Mucosa of descending colon (tissue), 3 donors: ENCODE results near the gene SHANK3. TPM values are rescaled to one million over a fixed set of nuclear protein-coding genes. Genes with fewer than 3 reads are reported as not detected.

ENCODE experiments used
- ATAC-seq: fragments of 200-7000 bp; cut with Tn5 transposase; one replicate; pipeline ENCODE4 v1.9.1; 2020; ENCODE audit warnings: mild to moderate bottlenecking, moderate library complexity
- DNase-seq, 3 donors: peaks; one replicate each; pipeline ENCODE4 v3.0.0-alpha.2; 2020
- H3K36me3 ChIP-seq: fragments of 200-600 bp; one replicate; pipeline ENCODE4 v1.8.0; 2021; ENCODE audit warnings: low read depth, mild to moderate bottlenecking
- H3K4me1 ChIP-seq: fragments of 200-600 bp; one replicate; pipeline ENCODE4 v1.8.0; 2021; ENCODE audit warnings: low read depth, mild to moderate bottlenecking
- H3K4me3 ChIP-seq: fragments of 200-600 bp; one replicate; pipeline ENCODE4 v1.8.0; 2021; ENCODE audit warnings: mild to moderate bottlenecking
- H3K9me3 ChIP-seq: fragments of 200-600 bp; one replicate; pipeline ENCODE4 v1.8.0; 2021; ENCODE audit warnings: mild to moderate bottlenecking
- CTCF ChIP-seq: fragments of 200-600 bp; IDR thresholded peaks from one replicate; pipeline ENCODE4 v1.8.0; 2022; ENCODE audit warnings: antibody characterized with exemption, mild to moderate bottlenecking
- intact Hi-C, 2 donors: fragments of 100-400 bp; cut with DNase I in 1 of 2; cut with micrococcal nuclease in 1 of 2; formaldehyde crosslinking; loops; one replicate each; pipeline versions ENCODE4 v1.11.0 to v1.11.1; 2022; cut with DNase I, micrococcal nuclease
- total RNA-seq, 3 donors: library from RNA; stranded (reverse); fragmentation: NEBNext Ultra II Directional in 2 of 3; extraction: Animal tissue kit (Norgen Biotek cat#: 25700) in 2 of 3; gene quantifications; one replicate each; pipeline versions ENCODE4 v1.2.1 to v1.2.4, GENCODE V29; 2021 to 2023
- donor health status: DM: no; HTN: no; CAD: no; lungs with moderate emphysema.
- donor health status: DM: no; HTN: no; CAD: no.
- donor health status: DM: no; HTN: yes; CAD: no.

The SHANK3 gene
- total RNA-seq, 3 donors from 2014 or later, result 3.9 to 14.2 (median 7.1) TPM

DNA sequence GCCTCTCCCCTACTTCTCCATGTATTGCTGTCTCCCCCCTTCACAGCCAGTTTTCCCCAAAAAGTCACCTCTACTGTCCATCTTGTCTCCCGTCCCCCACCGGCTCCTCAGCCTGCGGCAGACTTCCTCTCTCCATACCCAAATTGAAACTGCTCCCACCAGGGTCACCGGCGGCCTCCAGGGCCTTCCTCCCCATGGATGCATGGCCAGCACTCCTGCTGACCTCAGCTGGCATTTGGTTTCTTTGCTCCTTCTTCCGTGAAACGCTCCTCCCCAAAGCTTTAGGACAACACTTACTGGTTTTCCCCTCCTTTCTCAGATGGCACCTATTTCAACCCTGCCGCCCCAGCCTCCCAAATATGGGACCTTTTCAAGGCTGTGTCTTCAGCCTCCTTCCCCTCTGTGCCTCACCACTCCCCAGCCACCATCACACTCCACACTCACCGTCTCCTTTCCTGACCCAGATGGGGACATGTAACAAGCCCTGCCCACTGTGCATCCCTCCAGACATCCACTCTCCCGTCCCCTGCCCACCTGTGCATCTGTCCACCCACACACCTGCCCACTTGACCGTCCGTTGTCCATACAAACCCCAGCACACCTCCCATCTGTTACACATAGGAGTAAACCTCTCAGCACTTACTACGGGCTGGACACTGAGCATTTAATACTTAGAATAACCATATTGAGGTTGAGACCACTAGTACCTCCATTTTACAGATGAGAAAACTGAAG lies 43.8 kb downstream of the SHANK3 start:
- TF ChIP-seq CTCF, result no peak
- intact Hi-C loops, result no loop called here
- H3K36me3 ChIP-seq, result no peaks in the 10 kb centered on the region
- ATAC-seq (no peak), DNase-seq (no peak)
- H3K9me3 ChIP-seq, result no peaks in the 10 kb centered on the region
- no peaks in the 10 kb centered on the region for H3K4me1 ChIP-seq
- no peak overlapping the region for H3K4me3 ChIP-seq

- intact Hi-C loops, result no loop called here
- H3K9me3 ChIP-seq, result no peaks in the 10 kb centered on the region
- H3K36me3 ChIP-seq, result no peaks in the 10 kb centered on the region
- no peaks in the 10 kb centered on the region for H3K4me1 ChIP-seq
- no peak for TF ChIP-seq CTCF
- no peak for DNase-seq
- no peak for ATAC-seq
- H3K4me3 ChIP-seq, result no peak overlapping the region
Observed at GRCh38 chr22:50717709-50718351, 45.2 kb downstream of the SHANK3 start.

GRCh38 chr22:50718352-50718709 lies 45.7 kb downstream of the SHANK3 start:
- TF ChIP-seq CTCF, result no peak
- intact Hi-C loops, result no loop called here
- H3K36me3 ChIP-seq, result no peaks in the 10 kb centered on the region
- H3K9me3 ChIP-seq, result no peaks in the 10 kb centered on the region
- ATAC-seq, result no peak
- no peaks in the 10 kb centered on the region for H3K4me1 ChIP-seq
- no peak overlapping the region for H3K4me3 ChIP-seq
- DNase-seq, result no peak

DNA sequence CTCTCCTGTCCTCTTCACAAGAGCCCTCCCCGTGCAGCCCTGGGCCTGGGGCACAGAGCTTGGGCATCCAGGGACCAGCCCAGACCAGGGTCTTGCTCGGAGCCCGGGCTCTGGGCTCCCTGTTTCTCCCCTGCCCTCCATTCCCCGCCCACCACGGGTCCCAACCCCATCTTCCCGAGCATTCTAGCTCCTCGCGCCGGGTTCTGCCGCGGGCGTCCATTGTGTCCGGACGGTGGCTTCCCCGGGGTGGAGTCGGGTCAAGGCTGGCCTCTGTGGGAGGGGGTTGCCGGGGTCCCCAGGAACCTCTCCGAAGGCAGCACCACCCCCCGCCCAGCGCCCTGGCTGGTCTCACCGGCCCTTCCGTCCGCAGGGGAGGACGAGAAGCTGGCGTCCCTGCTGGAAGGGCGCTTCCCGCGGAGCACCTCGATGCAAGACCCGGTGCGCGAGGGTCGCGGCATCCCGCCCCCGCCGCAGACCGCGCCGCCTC lies 47.2 kb downstream of the SHANK3 start:
- no peak for ATAC-seq
- TF ChIP-seq CTCF, result no peak
- Histone ChIP-seq H3K9me3 (no peaks in the 10 kb centered on the region), H3K36me3 (no peaks in the 10 kb centered on the region), H3K4me3 (no peak overlapping the region), H3K4me1 (no peaks in the 10 kb centered on the region)
- intact Hi-C loops, result no loop called here
- no peak for DNase-seq

GRCh38 chr22:50720301-50721256 lies 48.0 kb downstream of the SHANK3 start:
- Histone ChIP-seq H3K9me3 (no peaks in the 10 kb centered on the region), H3K4me1 (no peaks in the 10 kb centered on the region), H3K4me3 (no peak overlapping the region), H3K36me3 (no peaks in the 10 kb centered on the region)
- intact Hi-C loops, result no loop called here
- no peak for TF ChIP-seq CTCF
- ATAC-seq (no peak), DNase-seq (no peak)
